Posterior cingulate gyrus (tissue), 11 donors: Measurements from ENCODE around the gene GSE1.

Source experiments
- DNase-seq, 10 donors: peaks; one replicate each; pipeline versions ENCODE4 v3.0.0 to v3.0.0-alpha.2; 2020 to 2021; ENCODE audit warnings: mixed read lengths in 3 of 10
- intact Hi-C: fragments of 100-400 bp; cut with DNase I; formaldehyde crosslinking; loops from one replicate; pipeline ENCODE4 v1.15.1; 2023

GSE1 gene

DNA sequence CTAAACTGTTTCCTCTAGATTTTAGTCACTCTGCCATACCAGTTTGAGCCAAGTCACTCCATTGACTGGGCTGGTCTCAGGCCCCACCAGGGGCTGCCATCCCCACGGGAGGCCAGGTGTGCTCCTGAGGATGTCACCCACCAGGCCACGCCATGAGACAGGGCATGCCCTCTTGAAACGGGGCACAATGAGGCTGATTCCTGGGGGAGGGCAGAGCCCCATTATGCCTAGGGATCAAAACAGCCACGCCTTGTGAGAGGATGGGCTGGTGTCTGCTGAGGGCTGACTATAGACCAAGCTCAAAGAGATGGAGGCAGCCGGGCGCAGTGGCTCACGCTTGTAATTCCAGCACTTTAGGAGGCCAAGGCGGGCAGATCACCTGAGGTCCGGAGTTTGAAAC is 54.1 kb downstream of the GSE1 start:
- peak in 2 of 10 donors; percentile 1 to 59 for DNase-seq
- intact Hi-C loops: no loop called here

DNA sequence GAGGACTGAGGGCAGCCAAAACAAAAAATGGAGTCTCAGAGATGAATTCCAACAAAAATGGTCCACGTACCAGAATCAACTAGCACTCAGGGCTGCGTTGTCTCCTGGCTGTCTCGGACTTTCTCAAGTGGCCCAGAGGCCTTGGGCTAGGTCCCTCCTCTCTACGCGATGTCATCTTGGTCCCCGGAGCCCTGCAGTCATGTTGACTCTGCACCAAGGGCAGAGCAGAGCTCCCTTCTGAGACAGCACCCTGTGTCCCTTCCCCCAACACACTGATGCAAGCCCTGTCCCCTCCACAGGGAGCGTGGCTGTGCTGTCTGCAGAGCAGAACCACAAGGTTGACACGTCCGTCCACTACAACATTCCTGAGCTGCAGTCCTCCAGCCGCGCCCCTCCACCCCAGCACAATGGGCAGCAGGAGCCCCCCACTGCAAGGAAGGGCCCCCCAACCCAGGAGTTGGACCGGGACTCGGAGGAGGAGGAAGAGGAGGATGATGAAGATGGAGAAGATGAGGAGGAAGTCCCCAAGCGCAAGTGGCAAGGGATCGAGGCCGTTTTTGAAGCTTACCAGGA is 54.8 kb downstream of the GSE1 start:
- peak in 3 of 10 donors; percentile 31 to 55 (median 38) for DNase-seq
- intact Hi-C loops: no loop called here

DNA sequence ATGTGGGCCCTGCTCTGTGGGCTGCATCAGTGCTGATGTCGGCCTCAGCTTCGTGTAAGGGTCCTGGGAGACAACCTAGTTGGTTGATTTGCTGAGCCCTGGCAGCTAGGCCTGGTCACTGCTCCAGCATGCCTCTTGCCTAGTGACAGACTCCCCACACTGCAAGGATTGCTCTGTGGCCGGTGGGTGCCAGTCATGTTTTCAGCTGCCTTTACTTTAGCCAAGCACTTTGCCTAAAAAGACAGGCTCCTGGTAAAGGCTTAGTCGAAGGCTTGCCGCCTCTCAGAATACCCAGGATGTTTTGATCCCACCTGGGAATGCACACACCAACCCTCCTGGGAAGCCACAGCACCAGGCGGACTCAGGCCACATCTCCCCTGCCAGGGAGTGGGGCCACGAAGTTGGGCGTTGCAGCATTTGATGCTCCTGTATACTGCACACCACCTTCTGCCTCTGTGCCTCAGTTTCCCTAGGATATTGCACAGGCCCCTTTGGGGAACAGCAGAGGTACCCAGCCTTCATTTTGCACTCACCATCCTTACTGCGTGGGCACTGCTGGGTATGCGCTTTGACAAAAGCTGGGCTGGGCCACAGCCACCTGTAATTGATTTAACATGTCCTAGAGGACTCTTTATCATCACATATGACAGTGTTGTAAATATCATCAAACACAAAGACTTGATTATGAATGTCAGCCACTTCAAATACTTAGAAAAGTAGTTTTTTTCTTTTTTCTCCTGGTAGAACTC is 55.7 kb downstream of the GSE1 start:
- peak in 2 of 10 donors; percentile 19 to 37 for DNase-seq
- intact Hi-C loops: no loop called here

DNA sequence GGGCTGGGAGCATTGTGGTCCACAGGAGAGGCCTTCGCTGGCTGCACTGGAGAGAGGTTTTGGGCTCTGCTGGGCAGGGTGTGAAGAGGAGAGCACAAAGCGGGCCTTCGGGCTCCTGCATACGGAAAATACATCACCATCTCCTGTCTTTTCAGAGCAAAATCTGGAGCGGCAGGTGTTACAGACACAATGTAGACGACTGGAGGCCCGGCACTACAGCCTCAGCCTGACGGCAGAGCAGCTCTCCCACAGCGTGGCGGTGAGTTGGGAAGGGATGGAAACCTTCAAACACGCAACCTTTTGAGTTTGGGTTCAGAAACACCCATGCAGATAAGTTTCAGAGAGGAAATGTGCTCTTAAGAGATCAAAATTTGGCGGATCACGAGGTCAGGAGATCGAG is 57.7 kb downstream of the GSE1 start:
- peak in 2 of 10 donors; percentile 5 to 7 for DNase-seq
- intact Hi-C loops: no loop called here

DNA sequence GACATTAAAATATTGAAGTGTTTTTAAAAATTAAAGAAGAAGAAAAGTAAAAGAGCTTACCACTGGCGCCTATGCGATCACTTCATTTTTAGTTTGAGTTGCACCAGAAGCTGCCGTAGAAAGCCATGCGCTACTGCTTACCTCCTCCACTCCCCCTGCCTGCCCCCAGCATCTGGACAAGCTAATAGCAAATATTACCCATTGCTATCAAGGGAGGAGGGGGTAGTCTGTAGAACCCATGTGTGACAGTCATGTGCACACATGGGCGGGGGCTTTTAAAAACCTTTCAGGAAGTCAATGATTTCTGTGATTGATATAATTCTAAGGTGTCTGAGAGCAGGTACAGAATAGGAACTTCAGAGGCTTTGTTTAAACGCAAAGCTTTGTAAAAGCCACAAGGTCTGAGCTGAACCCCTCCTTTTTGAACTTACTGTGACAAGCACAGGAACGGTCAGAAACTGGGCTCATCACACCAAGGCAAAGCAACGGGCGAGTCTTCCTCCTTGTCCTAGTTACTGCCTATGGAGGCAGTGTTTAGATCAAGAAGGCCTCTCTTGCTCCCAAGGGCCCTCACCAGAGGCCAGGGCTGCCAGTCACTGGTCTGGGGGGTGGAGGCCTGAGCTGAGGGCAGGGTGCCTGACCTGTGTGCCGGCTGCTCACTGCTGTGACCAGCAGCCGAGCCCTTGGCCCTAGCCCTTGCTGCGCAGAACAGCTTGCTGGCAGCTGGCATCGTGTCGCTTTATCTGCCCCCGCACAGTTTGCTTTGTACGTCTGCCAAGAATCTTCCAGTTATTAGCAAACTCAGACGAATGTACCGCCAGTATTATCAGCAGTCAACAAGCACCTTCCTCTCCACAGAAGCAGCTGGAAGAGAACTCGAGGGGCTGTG is 60.7 kb downstream of the GSE1 start:
- intact Hi-C loops: no loop called here
- DNase-seq: peak in 3 of 10 donors; percentile 68 to 85 (median 77)

DNA sequence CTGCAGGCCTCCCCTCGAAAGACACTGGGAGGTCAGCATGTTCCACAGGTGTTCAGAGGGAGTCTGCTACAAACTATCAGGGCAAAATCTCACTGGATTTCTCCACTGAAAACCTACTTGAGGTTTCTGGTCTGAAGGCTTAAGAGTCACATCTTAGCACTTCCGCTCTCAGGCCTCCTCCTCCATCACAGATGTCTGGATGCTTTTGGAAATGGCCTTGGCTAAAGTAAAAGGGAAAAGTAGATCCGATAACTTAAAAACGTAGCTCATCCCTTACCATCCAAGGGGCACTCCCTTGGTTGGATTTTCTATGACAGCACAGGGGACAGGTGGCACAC is 61.3 kb downstream of the GSE1 start:
- intact Hi-C loops: no loop called here
- DNase-seq: no peak

DNA sequence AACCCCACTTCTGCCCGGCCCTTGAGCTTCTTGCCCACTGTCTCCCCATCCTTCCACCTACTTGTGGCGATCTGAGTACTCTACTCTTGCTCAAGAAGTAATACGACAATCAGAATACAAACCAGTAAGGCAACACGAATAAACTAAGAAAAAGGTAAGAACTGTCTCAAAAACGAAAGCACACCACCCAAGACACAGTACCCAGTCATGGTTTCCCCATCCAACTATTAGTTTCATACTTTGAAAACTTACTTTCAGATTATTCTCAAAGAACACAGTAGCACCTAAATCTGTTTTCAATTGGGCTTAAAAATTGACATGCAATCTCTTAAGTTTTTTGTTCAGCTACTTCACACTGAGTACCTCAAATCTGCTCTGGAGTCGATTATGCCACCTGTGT is 61.7 kb downstream of the GSE1 start:
- intact Hi-C loops: no loop called here
- no peak for DNase-seq

DNA sequence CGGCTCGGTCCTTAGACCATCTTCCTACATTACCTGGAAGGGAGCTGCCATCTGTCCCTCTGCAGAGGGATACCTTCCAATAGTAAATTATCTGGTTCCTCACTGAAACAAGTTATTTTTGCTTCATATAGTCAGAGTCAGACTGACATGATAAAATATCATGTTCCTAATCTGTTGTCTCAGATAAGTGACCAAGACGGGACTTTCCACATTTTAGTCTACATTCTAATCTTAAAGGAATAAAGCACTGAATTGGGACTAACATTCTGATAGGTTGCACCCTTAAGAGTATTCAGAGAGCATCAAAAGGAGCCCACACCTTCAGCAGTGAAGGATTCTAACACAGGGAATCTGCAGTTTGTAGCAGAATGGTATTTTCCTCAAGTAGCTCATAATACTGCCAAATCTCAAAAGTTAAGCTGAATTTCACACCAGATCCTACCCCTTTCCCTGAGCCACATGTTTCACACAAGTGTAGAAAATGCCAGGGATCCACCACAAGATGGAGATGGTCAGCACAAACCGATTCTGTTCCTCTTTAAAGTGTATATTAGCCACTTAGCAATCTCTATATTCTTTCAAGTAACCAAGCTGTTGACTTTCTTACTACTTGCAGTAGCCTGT is 62.2 kb downstream of the GSE1 start:
- intact Hi-C loops: no loop called here
- DNase-seq: peak in 2 of 10 donors; percentile 3 to 54

DNA sequence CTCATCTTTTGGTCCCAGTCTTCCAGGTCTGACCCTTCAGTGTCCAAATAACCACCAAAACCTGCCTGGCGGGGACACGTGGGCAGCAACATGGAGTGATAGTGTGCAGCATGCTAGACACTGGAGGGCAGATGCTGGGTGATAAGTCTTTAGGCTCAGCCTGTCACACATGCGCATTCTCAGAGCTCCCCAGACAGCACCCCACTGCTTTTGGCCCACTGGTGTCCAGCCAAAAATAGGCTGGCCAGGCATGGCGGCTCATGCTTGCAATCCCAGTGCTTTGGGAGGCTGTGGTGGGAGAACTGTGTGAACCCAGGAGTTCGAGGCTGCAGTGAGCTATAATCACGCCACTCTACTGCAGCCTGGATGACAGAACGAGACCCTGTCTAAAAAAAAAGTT is 63.3 kb downstream of the GSE1 start:
- DNase-seq: peak in 3 of 10 donors; percentile 35 to 54 (median 39)
- intact Hi-C loops: no loop called here

DNA sequence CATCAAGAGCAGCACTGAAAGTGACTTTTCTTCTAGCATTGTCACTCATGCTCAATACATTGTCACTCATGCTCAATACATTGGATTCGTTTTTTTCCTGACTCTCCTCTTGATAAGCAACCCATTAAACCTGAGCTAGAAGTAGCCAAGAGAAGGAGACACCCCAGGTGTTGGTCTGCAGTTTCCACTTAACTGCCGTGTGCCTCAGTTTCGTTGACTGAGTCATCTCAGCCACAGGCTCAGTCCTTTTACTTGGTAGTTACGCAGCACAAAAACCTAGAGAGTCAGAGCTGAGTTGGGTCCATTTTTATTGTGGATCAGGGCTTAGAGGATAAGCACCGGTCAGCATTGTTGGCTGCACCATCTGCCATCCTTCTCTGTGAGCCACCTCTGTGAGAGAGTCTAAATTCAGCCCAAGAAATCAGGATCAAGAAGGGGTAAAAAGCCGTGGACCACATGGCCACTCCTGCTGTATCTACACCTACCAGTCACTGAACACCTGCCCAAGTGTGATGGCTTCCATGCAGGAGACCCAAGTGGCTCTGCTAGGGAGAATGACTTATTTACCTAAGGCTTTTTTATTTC is 64.4 kb downstream of the GSE1 start:
- DNase-seq: peak in 3 of 10 donors; percentile 12 to 35 (median 20)
- intact Hi-C loops: no loop called here

DNA sequence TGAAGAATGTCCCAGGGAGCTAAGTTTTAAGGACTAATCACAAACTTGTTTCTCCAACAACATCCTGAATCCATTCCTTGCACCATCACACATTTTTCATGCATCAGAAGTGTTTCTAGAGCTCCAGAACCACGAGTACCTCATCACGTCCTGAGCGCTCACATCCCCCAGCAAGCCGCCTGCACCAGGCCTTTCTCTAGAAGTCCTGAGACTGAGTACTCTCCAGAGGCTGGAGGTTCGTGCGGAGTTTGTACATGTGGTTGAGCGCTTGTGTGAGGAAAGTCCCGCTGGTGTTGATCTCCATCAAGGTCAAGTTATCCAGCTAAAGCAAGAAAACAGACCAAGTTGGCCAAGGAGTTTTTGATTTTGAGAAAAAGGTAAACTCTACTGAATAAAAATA is 64.9 kb downstream of the GSE1 start:
- DNase-seq: peak in 3 of 10 donors; percentile 20 to 57 (median 43)
- intact Hi-C loops: no loop called here

DNA sequence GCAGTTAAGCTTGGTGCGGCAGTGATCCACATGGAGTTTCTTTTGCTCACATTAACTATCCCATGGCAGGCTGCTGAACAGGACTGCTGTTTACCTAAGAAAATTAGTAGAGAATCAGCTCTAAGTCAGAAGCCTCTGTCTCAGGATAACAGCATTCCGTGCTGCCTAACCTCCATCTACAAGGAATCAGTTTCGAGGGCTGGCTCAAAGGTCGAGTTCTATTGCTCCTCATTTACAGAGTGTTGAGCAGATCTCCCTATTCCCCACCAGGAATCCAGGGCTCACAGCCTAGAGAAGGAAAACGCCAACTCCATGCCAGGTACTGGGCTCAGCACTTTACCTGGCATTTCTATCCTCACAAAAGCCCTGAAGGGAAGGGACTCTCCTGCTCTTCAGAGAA is 65.7 kb downstream of the GSE1 start:
- intact Hi-C loops: no loop called here
- DNase-seq: peak in 2 of 10 donors; percentile 9 to 18

DNA sequence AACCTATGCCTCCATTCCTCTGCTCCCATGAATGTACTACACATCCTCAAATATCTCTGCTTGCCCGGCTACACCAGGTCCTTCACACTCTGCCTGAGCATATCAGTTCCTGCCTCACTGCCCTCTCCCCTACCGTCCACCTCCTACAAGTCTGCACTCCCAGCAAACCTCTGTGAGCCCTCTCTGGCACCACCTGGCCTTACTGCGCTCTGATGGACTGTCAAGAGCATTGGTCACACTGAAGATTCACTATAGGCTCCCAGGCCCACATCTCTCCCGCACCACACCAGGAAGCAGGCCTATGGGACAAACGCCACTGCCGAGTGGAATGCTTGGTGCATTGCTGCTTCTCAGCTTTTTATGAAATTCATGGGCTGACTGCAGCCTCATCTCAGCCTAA is 66.7 kb downstream of the GSE1 start:
- intact Hi-C loops: no loop called here
- DNase-seq: peak in 3 of 10 donors; percentile 28 to 69 (median 47)

DNA sequence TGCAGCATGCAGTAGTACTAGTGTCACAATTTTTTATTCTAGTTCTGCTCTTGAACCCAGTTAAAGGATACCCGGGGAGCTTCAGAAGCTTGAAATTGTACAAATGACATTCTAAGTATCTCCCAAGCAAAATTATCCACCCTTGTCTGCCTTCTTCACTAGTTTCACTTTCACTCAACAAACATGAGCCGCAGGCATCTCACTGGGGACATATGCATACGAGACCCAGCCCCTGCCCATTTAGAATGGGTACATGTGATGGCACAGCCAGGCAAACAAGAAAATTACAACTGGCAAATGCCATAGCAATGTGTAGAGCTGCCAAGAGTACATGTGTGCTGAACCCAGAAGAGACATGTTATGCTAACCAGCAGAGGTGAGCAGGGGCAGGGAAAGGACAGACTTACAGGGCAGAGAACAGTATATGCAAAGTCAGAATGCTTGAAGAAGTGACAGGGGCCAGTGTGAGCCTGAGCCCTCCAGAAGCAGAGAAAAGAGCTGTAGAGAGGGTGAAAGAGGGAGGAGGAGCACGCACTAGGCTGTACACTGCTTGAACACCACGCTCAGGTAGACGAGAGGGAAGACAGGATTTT is 67.3 kb downstream of the GSE1 start:
- DNase-seq: peak in 3 of 10 donors; percentile 5 to 18 (median 9)
- intact Hi-C loops: no loop called here

DNA sequence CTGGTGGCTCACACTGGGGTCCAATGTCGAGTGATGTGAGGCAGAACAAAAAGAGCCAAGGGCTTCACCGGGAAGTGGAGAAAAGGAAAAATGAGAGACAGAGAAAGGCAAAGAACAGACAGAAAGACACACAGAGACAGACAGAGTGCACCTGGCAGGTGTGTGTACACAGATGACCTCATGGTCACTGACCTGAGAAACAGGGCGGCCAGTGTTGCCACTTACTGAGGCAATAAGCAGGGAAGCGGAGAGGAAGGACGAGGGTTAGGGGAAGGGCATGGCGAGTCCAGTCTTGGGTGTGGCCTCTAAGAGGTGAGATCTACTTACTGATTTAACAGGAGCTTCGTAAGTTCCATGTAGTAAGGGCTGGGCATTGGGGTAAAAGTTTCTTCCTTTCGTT is 68.1 kb downstream of the GSE1 start:
- intact Hi-C loops: no loop called here
- peak in 3 of 10 donors; percentile 4 to 29 (median 8) for DNase-seq

DNA sequence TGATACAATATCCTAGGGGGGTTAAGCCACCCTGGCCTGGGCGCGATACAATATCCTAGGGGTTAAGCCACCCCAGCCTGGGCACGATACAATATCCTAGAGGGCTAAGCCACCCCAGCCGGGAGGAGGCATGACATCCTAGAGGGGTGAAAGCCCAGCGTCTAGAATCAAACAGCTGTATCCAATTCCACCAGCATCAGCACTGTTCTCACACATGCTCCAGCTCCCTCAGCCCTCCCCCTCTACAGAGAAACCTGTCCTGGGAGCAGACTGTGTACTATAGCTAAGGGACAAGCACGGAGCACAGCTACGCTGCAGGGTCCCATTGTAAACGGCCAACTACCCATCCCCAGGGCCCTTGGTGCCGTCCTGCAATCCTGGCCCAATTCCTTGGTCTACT is 69.4 kb downstream of the GSE1 start:
- DNase-seq: peak in 3 of 10 donors; percentile 22 to 38 (median 30)
- intact Hi-C loops: no loop called here

DNA sequence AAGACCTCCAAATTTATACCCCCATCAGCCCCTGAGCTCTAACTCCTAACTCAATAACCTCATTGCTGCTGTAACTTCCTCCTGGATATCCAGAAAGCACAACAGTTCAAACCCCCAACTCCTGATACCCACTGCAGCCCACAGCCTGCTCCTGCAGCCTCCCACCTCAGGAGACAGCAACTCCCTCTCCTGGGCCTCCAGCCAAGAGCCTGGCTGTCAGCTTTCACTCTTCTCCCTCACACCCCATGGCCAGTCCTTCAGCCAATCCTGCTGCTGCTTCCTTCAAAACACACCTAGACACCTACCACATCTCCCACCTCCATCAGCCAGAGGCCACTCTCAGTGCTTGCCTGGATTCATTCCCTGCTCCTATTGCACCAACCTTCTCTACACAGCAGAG is 70.2 kb downstream of the GSE1 start:
- intact Hi-C loops: no loop called here
- DNase-seq: peak in 3 of 10 donors; percentile 13 to 53 (median 45)

DNA sequence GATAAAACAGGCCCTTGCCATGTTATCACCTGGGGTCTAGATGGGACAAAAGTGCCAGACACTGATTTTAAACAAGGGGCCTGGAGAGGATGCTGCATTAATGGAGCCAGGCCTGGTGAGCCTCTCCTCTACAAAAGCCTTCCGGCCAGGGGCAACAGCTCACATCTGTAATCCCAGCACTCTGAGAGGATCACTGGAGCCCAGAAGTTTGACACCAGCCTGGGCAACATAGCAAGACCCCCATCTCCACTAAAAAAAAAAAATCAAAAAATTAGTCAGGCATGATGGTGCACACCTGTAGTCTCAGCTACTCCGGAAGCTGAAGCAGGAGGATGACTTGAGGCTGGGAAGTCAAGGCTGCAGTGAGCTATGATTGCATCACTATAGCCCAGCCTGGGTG is 72.1 kb downstream of the GSE1 start:
- peak in 1 of 10 donors; percentile 2 for DNase-seq
- intact Hi-C loops: no loop called here

DNA sequence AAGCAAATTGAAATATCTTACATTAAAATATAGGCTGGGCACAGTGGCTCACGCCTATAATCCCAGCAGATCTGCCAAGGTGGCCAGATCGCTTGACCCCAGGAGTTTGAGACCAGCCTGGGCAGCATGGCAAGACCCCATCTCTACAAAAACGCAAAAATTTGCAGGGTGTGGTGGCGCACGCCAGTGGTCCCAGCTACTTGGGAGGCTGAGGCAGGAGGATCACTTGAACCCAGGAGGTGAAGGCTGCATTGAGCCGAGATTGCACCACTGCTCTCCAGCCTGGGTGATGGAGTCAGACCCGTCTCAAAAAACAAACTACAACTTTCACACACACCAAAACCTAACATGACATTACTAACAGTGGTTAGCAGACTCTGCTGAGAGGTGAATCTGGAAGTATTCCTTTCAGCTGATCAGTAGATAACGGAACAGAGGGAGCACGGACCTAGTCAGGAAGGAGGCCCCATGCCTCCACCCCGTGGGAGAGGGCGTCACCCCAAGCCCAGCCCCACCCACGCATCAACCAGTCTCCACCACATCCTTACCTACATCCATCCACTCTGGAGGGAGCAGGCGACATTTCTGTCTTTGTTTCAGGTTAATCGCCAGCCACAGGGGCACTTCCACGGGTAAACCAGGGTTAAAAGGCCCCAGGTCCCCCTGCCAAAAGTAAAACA is 73.9 kb downstream of the GSE1 start:
- intact Hi-C loops: no loop called here
- DNase-seq: peak in 3 of 10 donors; percentile 30 to 61 (median 41)
